ENCODE measurements around the gene FSTL5. TPM values are rescaled to one million over a fixed set of nuclear protein-coding genes. Genes with fewer than 3 reads are reported as not detected.

Gene FSTL5
- total and polyA plus RNA-seq, 2 of the 13 experiments (the other 11 are each of a cell fraction or from before 2014, with no cell fraction given), result 0.03 to 0.07 TPM

DNA sequence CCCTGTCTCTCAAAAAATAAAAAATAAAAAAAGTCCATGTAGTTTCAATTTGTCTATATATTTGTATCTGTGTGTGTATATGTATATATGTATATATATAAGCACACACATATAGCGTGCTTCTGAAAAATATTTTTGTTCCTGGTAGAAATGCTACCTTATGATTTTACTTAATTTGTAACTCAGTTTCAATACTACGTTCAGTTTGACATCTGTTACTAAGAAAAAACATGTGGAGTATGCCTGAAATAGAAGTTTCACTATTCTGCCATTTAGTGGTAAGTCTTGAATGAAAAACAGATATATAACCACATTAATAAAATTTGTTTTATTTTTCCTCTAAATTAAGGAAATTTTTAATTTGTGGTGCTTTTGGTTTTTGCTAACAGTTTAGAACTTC is 14.2 kb downstream of the FSTL5 start:
- 18% methylated on average over 2 of the region's 2 CpGs for WGBS (ENCODE audit: low lambda C conversion rate)
- FAIRE-seq (no peak), DNase-seq (ENCODE audit: low spot score) (no peak), ATAC-seq (no peak)
- no peak overlapping the region for H3K9ac ChIP-seq (ENCODE audit: insufficient read depth, low read depth, low read length)
- H3K27me3 ChIP-seq (ENCODE audit: control insufficient read depth in 1 of 2, insufficient read depth in 2 of 2, low read length in 2 of 2), result no peaks in the 10 kb centered on the region
- no peak overlapping the region for H3K27ac ChIP-seq (ENCODE audit: extremely low read length, insufficient read depth, low read length)
- H3K36me3 ChIP-seq (replicated peaks in 1 of 2; ENCODE audit: control insufficient read depth in 1 of 2, insufficient read depth in 2 of 2, low read length in 2 of 2), result no peaks in the 10 kb centered on the region
- in situ Hi-C loops (cut with HindIII; ENCODE audit: extremely low pct_ligation_motif_present, low pct_unique_long_range_greater_than_20kb) (loop anchor here (25.0 kb wide), 2 partner anchors 587 to 837 kb away; no protein-coding TSS in a partner anchor), intact Hi-C loops (cut with micrococcal nuclease; ENCODE audit: unreplicated experiment) (no loop called here)
- CTCF ChIA-PET (ENCODE audit: low intra/inter-chr PET ratio, low total read pairs), result no interaction called here
- no peak overlapping the region for H3K4me2 ChIP-seq (ENCODE audit: low read depth, low read length)
- no peaks in the 10 kb centered on the region for H3K79me2 ChIP-seq (ENCODE audit: insufficient read depth, low read length)
- H4K20me1 ChIP-seq (ENCODE audit: insufficient read depth, low read length), result no peaks in the 10 kb centered on the region
- BruUV-seq (replicated peaks), result no TSS peak
- POLR2A ChIA-PET, result no interaction called here
- no peaks in the 10 kb centered on the region for H3K9me3 ChIP-seq (ENCODE audit: low read length)
- H3K4me1 ChIP-seq (ENCODE audit: insufficient read depth, low read length), result no peaks in the 10 kb centered on the region
- no peak overlapping the region for H3K4me3 ChIP-seq (replicated peaks in 1 of 3; ENCODE audit: insufficient read depth in 1 of 3, low read depth in 2 of 3, low read length in 3 of 3)
- no peak overlapping the region for H2AFZ ChIP-seq (ENCODE audit: low read length)
- TF ChIP-seq MEIS2 (CRISPR knock-in tag; IDR thresholded peaks at IDR 0.05) (no peak), SNAI1 (CRISPR knock-in tag; IDR thresholded peaks at IDR 0.05; ENCODE audit: borderline replicate concordance) (no peak), RFXAP (CRISPR knock-in tag; IDR thresholded peaks at IDR 0.05; ENCODE audit: borderline replicate concordance) (no peak), HNRNPH1 (optimal IDR thresholded peaks at IDR 0.05; ENCODE audit: low read depth, low read length) (no peak), POLR2A (IDR thresholded peaks at IDR 0.05; ENCODE audit: insufficient read depth in 1 of 2, low read depth in 2 of 2, low read length in 2 of 2) (no peak), ZNF232 (CRISPR knock-in tag; IDR thresholded peaks at IDR 0.05; ENCODE audit: borderline replicate concordance) (no peak), AKAP8 (CRISPR knock-in tag; IDR thresholded peaks at IDR 0.05) (no peak), ZBTB38 (CRISPR knock-in tag; IDR thresholded peaks at IDR 0.05) (no peak), SMAD3 (CRISPR knock-in tag; IDR thresholded peaks at IDR 0.05) (no peak)
- TF ChIP-seq, protein P1, sequence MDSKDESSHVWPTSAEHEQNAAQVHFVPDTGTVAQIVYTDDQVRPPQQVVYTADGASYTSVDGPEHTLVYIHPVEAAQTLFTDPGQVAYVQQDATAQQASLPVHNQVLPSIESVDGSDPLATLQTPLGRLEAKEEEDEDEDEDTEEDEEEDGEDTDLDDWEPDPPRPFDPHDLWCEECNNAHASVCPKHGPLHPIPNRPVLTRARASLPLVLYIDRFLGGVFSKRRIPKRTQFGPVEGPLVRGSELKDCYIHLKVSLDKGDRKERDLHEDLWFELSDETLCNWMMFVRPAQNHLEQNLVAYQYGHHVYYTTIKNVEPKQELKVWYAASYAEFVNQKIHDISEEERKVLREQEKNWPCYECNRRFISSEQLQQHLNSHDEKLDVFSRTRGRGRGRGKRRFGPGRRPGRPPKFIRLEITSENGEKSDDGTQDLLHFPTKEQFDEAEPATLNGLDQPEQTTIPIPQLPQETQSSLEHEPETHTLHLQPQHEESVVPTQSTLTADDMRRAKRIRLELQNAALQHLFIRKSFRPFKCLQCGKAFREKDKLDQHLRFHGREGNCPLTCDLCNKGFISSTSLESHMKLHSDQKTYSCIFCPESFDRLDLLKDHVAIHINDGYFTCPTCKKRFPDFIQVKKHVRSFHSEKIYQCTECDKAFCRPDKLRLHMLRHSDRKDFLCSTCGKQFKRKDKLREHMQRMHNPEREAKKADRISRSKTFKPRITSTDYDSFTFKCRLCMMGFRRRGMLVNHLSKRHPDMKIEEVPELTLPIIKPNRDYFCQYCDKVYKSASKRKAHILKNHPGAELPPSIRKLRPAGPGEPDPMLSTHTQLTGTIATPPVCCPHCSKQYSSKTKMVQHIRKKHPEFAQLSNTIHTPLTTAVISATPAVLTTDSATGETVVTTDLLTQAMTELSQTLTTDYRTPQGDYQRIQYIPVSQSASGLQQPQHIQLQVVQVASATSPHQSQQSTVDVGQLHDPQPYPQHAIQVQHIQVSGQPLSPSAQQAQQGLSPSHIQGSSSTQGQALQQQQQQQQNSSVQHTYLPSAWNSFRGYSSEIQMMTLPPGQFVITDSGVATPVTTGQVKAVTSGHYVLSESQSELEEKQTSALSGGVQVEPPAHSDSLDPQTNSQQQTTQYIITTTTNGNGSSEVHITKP (CRISPR knock-in tag; IDR thresholded peaks at IDR 0.05; ENCODE audit: low read depth), result no peak
- TF ChIP-seq, protein P2, sequence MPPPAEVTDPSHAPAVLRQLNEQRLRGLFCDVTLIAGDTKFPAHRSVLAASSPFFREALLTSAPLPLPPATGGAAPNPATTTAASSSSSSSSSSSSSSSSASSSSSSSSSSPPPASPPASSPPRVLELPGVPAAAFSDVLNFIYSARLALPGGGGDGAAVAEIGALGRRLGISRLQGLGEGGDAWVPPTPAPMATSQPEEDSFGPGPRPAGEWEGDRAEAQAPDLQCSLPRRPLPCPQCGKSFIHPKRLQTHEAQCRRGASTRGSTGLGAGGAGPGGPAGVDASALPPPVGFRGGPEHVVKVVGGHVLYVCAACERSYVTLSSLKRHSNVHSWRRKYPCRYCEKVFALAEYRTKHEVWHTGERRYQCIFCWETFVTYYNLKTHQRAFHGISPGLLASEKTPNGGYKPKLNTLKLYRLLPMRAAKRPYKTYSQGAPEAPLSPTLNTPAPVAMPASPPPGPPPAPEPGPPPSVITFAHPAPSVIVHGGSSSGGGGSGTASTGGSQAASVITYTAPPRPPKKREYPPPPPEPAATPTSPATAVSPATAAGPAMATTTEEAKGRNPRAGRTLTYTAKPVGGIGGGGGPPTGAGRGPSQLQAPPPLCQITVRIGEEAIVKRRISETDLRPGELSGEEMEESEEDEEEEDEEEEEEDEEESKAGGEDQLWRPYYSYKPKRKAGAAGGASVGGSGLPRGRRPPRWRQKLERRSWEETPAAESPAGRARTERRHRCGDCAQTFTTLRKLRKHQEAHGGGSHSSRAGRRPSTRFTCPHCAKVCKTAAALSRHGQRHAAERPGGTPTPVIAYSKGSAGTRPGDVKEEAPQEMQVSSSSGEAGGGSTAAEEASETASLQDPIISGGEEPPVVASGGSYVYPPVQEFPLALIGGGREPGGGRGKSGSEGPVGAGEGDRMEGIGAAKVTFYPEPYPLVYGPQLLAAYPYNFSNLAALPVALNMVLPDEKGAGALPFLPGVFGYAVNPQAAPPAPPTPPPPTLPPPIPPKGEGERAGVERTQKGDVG (CRISPR knock-in tag; IDR thresholded peaks at IDR 0.05; ENCODE audit: borderline replicate concordance), result no peak
- TF ChIP-seq, protein P3, sequence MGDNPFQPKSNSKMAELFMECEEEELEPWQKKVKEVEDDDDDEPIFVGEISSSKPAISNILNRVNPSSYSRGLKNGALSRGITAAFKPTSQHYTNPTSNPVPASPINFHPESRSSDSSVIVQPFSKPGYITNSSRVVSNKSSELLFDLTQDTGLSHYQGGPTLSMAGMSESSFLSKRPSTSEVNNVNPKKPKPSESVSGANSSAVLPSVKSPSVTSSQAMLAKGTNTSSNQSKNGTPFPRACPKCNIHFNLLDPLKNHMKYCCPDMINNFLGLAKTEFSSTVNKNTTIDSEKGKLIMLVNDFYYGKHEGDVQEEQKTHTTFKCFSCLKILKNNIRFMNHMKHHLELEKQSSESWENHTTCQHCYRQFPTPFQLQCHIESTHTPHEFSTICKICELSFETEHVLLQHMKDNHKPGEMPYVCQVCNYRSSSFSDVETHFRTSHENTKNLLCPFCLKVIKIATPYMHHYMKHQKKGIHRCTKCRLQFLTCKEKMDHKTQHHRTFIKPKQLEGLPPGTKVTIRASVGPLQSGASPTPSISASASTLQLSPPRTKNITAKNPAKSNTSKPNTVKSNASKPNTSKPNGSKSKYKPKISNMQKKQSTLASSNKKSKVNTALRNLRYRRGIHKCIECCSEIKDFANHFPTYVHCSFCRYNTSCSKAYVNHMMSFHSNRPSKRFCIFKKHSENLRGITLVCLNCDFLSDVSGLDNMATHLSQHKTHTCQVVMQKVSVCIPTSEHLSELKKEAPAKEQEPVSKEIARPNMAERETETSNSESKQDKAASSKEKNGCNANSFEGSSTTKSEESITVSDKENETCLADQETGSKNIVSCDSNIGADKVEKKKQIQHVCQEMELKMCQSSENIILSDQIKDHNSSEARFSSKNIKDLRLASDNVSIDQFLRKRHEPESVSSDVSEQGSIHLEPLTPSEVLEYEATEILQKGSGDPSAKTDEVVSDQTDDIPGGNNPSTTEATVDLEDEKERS (CRISPR knock-in tag; IDR thresholded peaks at IDR 0.05), result no peak
- TF ChIP-seq, protein P4, sequence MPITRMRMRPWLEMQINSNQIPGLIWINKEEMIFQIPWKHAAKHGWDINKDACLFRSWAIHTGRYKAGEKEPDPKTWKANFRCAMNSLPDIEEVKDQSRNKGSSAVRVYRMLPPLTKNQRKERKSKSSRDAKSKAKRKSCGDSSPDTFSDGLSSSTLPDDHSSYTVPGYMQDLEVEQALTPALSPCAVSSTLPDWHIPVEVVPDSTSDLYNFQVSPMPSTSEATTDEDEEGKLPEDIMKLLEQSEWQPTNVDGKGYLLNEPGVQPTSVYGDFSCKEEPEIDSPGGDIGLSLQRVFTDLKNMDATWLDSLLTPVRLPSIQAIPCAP (CRISPR knock-in tag; IDR thresholded peaks at IDR 0.05; ENCODE audit: low read depth), result no peak
- TF ChIP-seq, protein P5, sequence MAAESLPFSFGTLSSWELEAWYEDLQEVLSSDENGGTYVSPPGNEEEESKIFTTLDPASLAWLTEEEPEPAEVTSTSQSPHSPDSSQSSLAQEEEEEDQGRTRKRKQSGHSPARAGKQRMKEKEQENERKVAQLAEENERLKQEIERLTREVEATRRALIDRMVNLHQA (CRISPR knock-in tag; IDR thresholded peaks at IDR 0.05), result no peak
